GM18909 (cell line): ENCODE measurements around the gene ASPHD2.

Experiments
- ATAC-seq: cut with Tn5 transposase; IDR thresholded peaks from one replicate; pipeline ENCODE4 v1.9.1; 2021; ENCODE audit warnings: mild to moderate bottlenecking; ENCODE audit not compliant: unreplicated experiment, poor library complexity

The ASPHD2 gene

GRCh38 chr22:26445577-26446275 lies 16.7 kb downstream of the ASPHD2 start:
- ATAC-seq: no peak

- no peak for ATAC-seq
Observed at GRCh38 chr22:26446808-26447515, 17.9 kb downstream of the ASPHD2 start.

GRCh38 chr22:26447584-26448329 lies 18.7 kb downstream of the ASPHD2 start:
- no peak for ATAC-seq

GRCh38 chr22:26448334-26448733 lies 19.3 kb downstream of the ASPHD2 start:
- no peak for ATAC-seq

GRCh38 chr22:26448941-26449340 lies 19.9 kb downstream of the ASPHD2 start:
- ATAC-seq: no peak

- ATAC-seq: no peak
Observed at GRCh38 chr22:26450453-26451185, 21.6 kb downstream of the ASPHD2 start.

GRCh38 chr22:26452236-26453016 lies 23.4 kb downstream of the ASPHD2 start:
- ATAC-seq: no peak

GRCh38 chr22:26453216-26453615 lies 24.2 kb downstream of the ASPHD2 start:
- ATAC-seq: no peak

- no peak for ATAC-seq
Observed at GRCh38 chr22:26453812-26454500, 24.9 kb downstream of the ASPHD2 start.

GRCh38 chr22:26457661-26458272 lies 28.7 kb downstream of the ASPHD2 start:
- no peak for ATAC-seq

GRCh38 chr22:26460202-26460601 lies 31.1 kb downstream of the ASPHD2 start:
- ATAC-seq: no peak

- no peak for ATAC-seq
Observed at GRCh38 chr22:26461188-26461810, 32.2 kb downstream of the ASPHD2 start.

- no peak for ATAC-seq
Observed at GRCh38 chr22:26462051-26462450, 33.0 kb downstream of the ASPHD2 start.

- no peak for ATAC-seq
Observed at GRCh38 chr22:26462641-26463040, 33.6 kb downstream of the ASPHD2 start.

GRCh38 chr22:26463101-26463661 lies 34.1 kb downstream of the ASPHD2 start:
- ATAC-seq: no peak

GRCh38 chr22:26463688-26464087 lies 34.6 kb downstream of the ASPHD2 start:
- ATAC-seq: no peak

GRCh38 chr22:26464312-26464711 lies 35.3 kb downstream of the ASPHD2 start:
- ATAC-seq: no peak

- no peak for ATAC-seq
Observed at GRCh38 chr22:26466196-26466595, 37.1 kb downstream of the ASPHD2 start.
